Activated naive CD8-positive, alpha-beta T cell treated with anti-CD3 and anti-CD28 coated beads, Interleukin-2, amount 10 ng/mL, durations not matched to agents 7 days and 5 days (primary cell): ENCODE results near the gene THEM4. TPM values are rescaled to one million over a fixed set of nuclear protein-coding genes. Genes with fewer than 3 reads are reported as not detected.

Experiments used
- ATAC-seq: fragments of 150-1000 bp; cut with Tn5 transposase; one replicate; pipeline ENCODE4 v1.10.0; 2021; ENCODE audit warnings: low read depth, moderate library complexity
- POLR2A ChIA-PET: fragments of 350-600 bp; sonication (Branson Sonifier 250); formaldehyde crosslinking; loops from one replicate; lab custom pipeline; 2021; ENCODE audit warnings: antibody characterized with exemption; lab: Charles Lee
- DNase-seq: peaks from one replicate; pipeline ENCODE4 v3.0.0; 2021
- H3K27ac Mint-ChIP-seq: one replicate; pipeline ENCODE4 v1.8.0; 2022; ENCODE audit warnings: mild to moderate bottlenecking, mixed read lengths
- H3K27me3 Mint-ChIP-seq: one replicate; pipeline ENCODE4 v1.8.0; 2022; ENCODE audit warnings: mild to moderate bottlenecking, moderate library complexity, mixed read lengths
- H3K36me3 Mint-ChIP-seq: one replicate; pipeline ENCODE4 v1.8.0; 2021; ENCODE audit warnings: mild to moderate bottlenecking, mixed read lengths
- H3K4me1 Mint-ChIP-seq: one replicate; pipeline ENCODE4 v1.8.0; 2021; ENCODE audit warnings: mixed read lengths
- H3K4me3 Mint-ChIP-seq: one replicate; pipeline ENCODE4 v1.8.0; 2022; ENCODE audit warnings: mild to moderate bottlenecking, moderate library complexity, mixed read lengths
- H3K9me3 Mint-ChIP-seq: one replicate; pipeline ENCODE4 v1.8.0; 2021; ENCODE audit warnings: mixed read lengths
- total RNA-seq, 2 experiments: library from RNA; stranded (reverse); gene quantifications; one replicate each; pipeline ENCODE4 v1.2.3, GENCODE V29; 2021

The THEM4 gene
- 10 to 100 TPM; 46.6 to 49.7 TPM for total RNA-seq

GRCh38 chr1:151909167-151910149, at the start of gene THEM4:
THEM4 (minus strand) TSS chr1:151909511; CDS start chr1:151909458, 53 bp downstream.
- Mint-ChIP-seq H3K36me3 (peaks cover 31% of the 10 kb centered on the region), H3K9me3 (peaks cover 7% of the 10 kb centered on the region), H3K27me3 (peaks cover 2% of the 10 kb centered on the region), H3K27ac (peak within 1 kb of the TSS; percentile 83), H3K4me1 (peaks cover 26% of the 10 kb centered on the region), H3K4me3 (peak within 1 kb of the TSS; percentile 86)
- ATAC-seq (peak; percentile 91), DNase-seq (peak; percentile 95)
- POLR2A ChIA-PET, result interaction anchor here (0.5 to 3.8 kb wide), 8 partner anchors 10 to 620 kb away, joined by 3 to 32 read pairs (median 4); no protein-coding TSS in a partner anchor

GRCh38 chr1:151958959-151959358, 49.6 kb upstream of the THEM4 start:
- Mint-ChIP-seq H3K36me3 (no peaks in the 10 kb centered on the region), H3K4me3 (no peak overlapping the region), H3K27me3 (peaks cover 13% of the 10 kb centered on the region), H3K9me3 (no peaks in the 10 kb centered on the region), H3K4me1 (peaks cover 5% of the 10 kb centered on the region), H3K27ac (no peak overlapping the region)
- DNase-seq (no peak), ATAC-seq (no peak)
- POLR2A ChIA-PET, result no interaction called here

- Mint-ChIP-seq H3K4me1 (peaks cover 5% of the 10 kb centered on the region), H3K4me3 (no peak overlapping the region), H3K9me3 (no peaks in the 10 kb centered on the region), H3K27me3 (peaks cover 11% of the 10 kb centered on the region), H3K27ac (no peak overlapping the region), H3K36me3 (no peaks in the 10 kb centered on the region)
- POLR2A ChIA-PET, result no interaction called here
- ATAC-seq (no peak), DNase-seq (no peak)
Measured at GRCh38 chr1:151956957-151957497, 47.7 kb upstream of the THEM4 start.

- Mint-ChIP-seq H3K27ac (no peak overlapping the region), H3K27me3 (peaks cover 19% of the 10 kb centered on the region), H3K4me1 (no peaks in the 10 kb centered on the region), H3K4me3 (no peak overlapping the region), H3K9me3 (no peaks in the 10 kb centered on the region), H3K36me3 (no peaks in the 10 kb centered on the region)
- POLR2A ChIA-PET, result no interaction called here
- ATAC-seq (no peak), DNase-seq (no peak)
Measured at GRCh38 chr1:151953409-151954094, 44.2 kb upstream of the THEM4 start.

GRCh38 chr1:151952811-151953210, 43.5 kb upstream of the THEM4 start:
- no peak overlapping the region for H3K27ac Mint-ChIP-seq
- H3K4me3 Mint-ChIP-seq, result no peak overlapping the region
- H3K36me3 Mint-ChIP-seq, result no peaks in the 10 kb centered on the region
- DNase-seq (no peak), ATAC-seq (no peak)
- peaks cover 19% of the 10 kb centered on the region for H3K27me3 Mint-ChIP-seq
- no peaks in the 10 kb centered on the region for H3K4me1 Mint-ChIP-seq
- POLR2A ChIA-PET, result no interaction called here
- H3K9me3 Mint-ChIP-seq, result no peaks in the 10 kb centered on the region

- DNase-seq (no peak), ATAC-seq (no peak)
- peaks cover 13% of the 10 kb centered on the region for H3K27me3 Mint-ChIP-seq
- no peaks in the 10 kb centered on the region for H3K36me3 Mint-ChIP-seq
- POLR2A ChIA-PET, result no interaction called here
- H3K9me3 Mint-ChIP-seq, result no peaks in the 10 kb centered on the region
- H3K4me3 Mint-ChIP-seq, result no peak overlapping the region
- peaks cover 15% of the 10 kb centered on the region for H3K4me1 Mint-ChIP-seq
- no peak overlapping the region for H3K27ac Mint-ChIP-seq
Measured at GRCh38 chr1:151949371-151950193, 40.3 kb upstream of the THEM4 start.

GRCh38 chr1:151948506-151948905, 39.2 kb upstream of the THEM4 start:
- ATAC-seq, result no peak
- H3K36me3 Mint-ChIP-seq, result no peaks in the 10 kb centered on the region

GRCh38 chr1:151947140-151947539, 37.8 kb upstream of the THEM4 start:
- Mint-ChIP-seq H3K27me3 (peaks cover 12% of the 10 kb centered on the region), H3K36me3 (no peaks in the 10 kb centered on the region), H3K27ac (no peak overlapping the region), H3K9me3 (no peaks in the 10 kb centered on the region), H3K4me3 (no peak overlapping the region), H3K4me1 (peaks cover 15% of the 10 kb centered on the region)
- no peak for ATAC-seq
- POLR2A ChIA-PET, result no interaction called here
- no peak for DNase-seq

More at GRCh38 chr1:151948506-151948905, 39.2 kb upstream of the THEM4 start:
- no peak for DNase-seq
- Mint-ChIP-seq H3K27me3 (peaks cover 13% of the 10 kb centered on the region), H3K27ac (no peak overlapping the region), H3K4me3 (no peak overlapping the region), H3K9me3 (no peaks in the 10 kb centered on the region), H3K4me1 (peaks cover 15% of the 10 kb centered on the region)
- POLR2A ChIA-PET, result no interaction called here

GRCh38 chr1:151945725-151946722, 36.7 kb upstream of the THEM4 start:
- ATAC-seq (peak; percentile 59), DNase-seq (peak; percentile 41)
- Mint-ChIP-seq H3K4me3 (peak overlapping the region; percentile 31), H3K4me1 (peaks cover 18% of the 10 kb centered on the region), H3K36me3 (no peaks in the 10 kb centered on the region), H3K9me3 (no peaks in the 10 kb centered on the region), H3K27me3 (peaks cover 2% of the 10 kb centered on the region), H3K27ac (peak overlapping the region; percentile 42)
- POLR2A ChIA-PET, result no interaction called here

- Mint-ChIP-seq H3K27ac (peak overlapping the region; percentile 42), H3K4me3 (no peak overlapping the region), H3K4me1 (peaks cover 18% of the 10 kb centered on the region), H3K9me3 (no peaks in the 10 kb centered on the region), H3K36me3 (no peaks in the 10 kb centered on the region), H3K27me3 (no peaks in the 10 kb centered on the region)
- DNase-seq, result no peak
- POLR2A ChIA-PET, result interaction anchor here (0.6 kb wide), 1 partner anchor 37 kb away, joined by 5 read pairs; no protein-coding TSS in a partner anchor
- no peak for ATAC-seq
Measured at GRCh38 chr1:151944857-151945575, 35.7 kb upstream of the THEM4 start.

- Mint-ChIP-seq H3K27me3 (no peaks in the 10 kb centered on the region), H3K4me3 (no peak overlapping the region), H3K4me1 (peaks cover 18% of the 10 kb centered on the region), H3K9me3 (no peaks in the 10 kb centered on the region), H3K27ac (no peak overlapping the region), H3K36me3 (no peaks in the 10 kb centered on the region)
- POLR2A ChIA-PET, result no interaction called here
- DNase-seq (no peak), ATAC-seq (no peak)
Measured at GRCh38 chr1:151944126-151944856, 35.0 kb upstream of the THEM4 start.
